GM23338 (cell line): ENCODE data around the gene MAP1S. TPM values are rescaled to one million over a fixed set of nuclear protein-coding genes. Genes with fewer than 3 reads are reported as not detected.

Experiments used
- ATAC-seq: fragments of 200-7000 bp; cut with Tn5 transposase; 3 replicates; pipeline ENCODE4 v1.9.1; 2020
- DNase-seq: peaks from one replicate; pipeline ENCODE4 v3.0.0-alpha.2; 2015; ENCODE audit warnings: low spot score
- H2AFZ ChIP-seq: fragments of 200-600 bp; sonication (generic); 2 replicates; pipeline ENCODE4 v1.8.0; 2016; ENCODE audit warnings: antibody characterized with exemption, mild to moderate bottlenecking, moderate library complexity
- H3F3A ChIP-seq: fragments of 200-600 bp; sonication (generic); replicated peaks from 2 replicates; pipeline ENCODE4 v1.8.0; 2017; ENCODE audit warnings: antibody characterized with exemption, mixed run types, low read depth
- H3K27ac ChIP-seq: fragments of 200-600 bp; sonication (generic); 2 replicates; pipeline ENCODE4 v1.6.1; 2016; ENCODE audit warnings: low read depth
- H3K27me3 ChIP-seq: fragments of 200-600 bp; sonication (generic); 2 replicates; pipeline ENCODE4 v1.8.0; 2016; ENCODE audit warnings: mild to moderate bottlenecking, mixed run types, moderate library complexity; ENCODE audit not compliant: insufficient read depth
- H3K36me3 ChIP-seq: fragments of 200-600 bp; sonication (generic); 2 replicates; pipeline ENCODE4 v1.8.0; 2016; ENCODE audit warnings: mild to moderate bottlenecking; ENCODE audit not compliant: insufficient read depth
- H3K4me1 ChIP-seq: fragments of 200-600 bp; sonication (generic); 2 replicates; pipeline ENCODE4 v1.8.0; 2016; ENCODE audit warnings: mild to moderate bottlenecking, moderate library complexity; ENCODE audit not compliant: insufficient read depth
- H3K4me2 ChIP-seq: fragments of 200-600 bp; sonication (generic); 2 replicates; pipeline ENCODE4 v1.7.1; 2017; ENCODE audit warnings: mixed run types
- H3K4me3 ChIP-seq: fragments of 200-600 bp; sonication (generic); 2 replicates; pipeline ENCODE4 v1.6.1; 2016; ENCODE audit warnings: mixed run types
- H3K79me2 ChIP-seq: fragments of 200-600 bp; sonication (generic); replicated peaks from 2 replicates; pipeline ENCODE4 v1.8.0; 2017; ENCODE audit warnings: mild to moderate bottlenecking; ENCODE audit not compliant: insufficient read depth
- H3K9me2 ChIP-seq: fragments of 200-600 bp; sonication (generic); 2 replicates; pipeline ENCODE4 v1.8.0; 2017; ENCODE audit not compliant: insufficient read depth
- H4K20me1 ChIP-seq: fragments of 200-600 bp; sonication (generic); replicated peaks from 2 replicates; pipeline ENCODE4 v1.8.0; 2017; ENCODE audit warnings: mild to moderate bottlenecking; ENCODE audit not compliant: insufficient read depth
- H3K27ac Mint-ChIP-seq: 2 replicates; pipeline ENCODE4 v1.8.0; 2020; ENCODE audit warnings: inconsistent platforms, mild to moderate bottlenecking, moderate library complexity, mixed read lengths
- H3K27me3 Mint-ChIP-seq: 3 replicates; pipeline ENCODE4 v1.8.0; 2022; ENCODE audit warnings: low read depth, mild to moderate bottlenecking, moderate library complexity, mixed read lengths, inconsistent platforms; ENCODE audit not compliant: insufficient read depth, poor library complexity
- H3K36me3 Mint-ChIP-seq: 3 replicates; pipeline ENCODE4 v1.8.0; 2021; ENCODE audit warnings: low read depth, mild to moderate bottlenecking, inconsistent platforms, moderate library complexity, mixed read lengths
- H3K4me1 Mint-ChIP-seq: 3 replicates; pipeline ENCODE4 v1.8.0; 2020; ENCODE audit warnings: mild to moderate bottlenecking, inconsistent platforms, mixed read lengths
- H3K4me3 Mint-ChIP-seq: 3 replicates; pipeline ENCODE4 v1.8.0; 2021; ENCODE audit warnings: moderate library complexity, mild to moderate bottlenecking, inconsistent platforms, mixed read lengths
- H3K9me3 Mint-ChIP-seq: 3 replicates; pipeline ENCODE4 v1.8.0; 2020; ENCODE audit warnings: moderate library complexity, mild to moderate bottlenecking, inconsistent platforms, mixed read lengths
- CREB1 ChIP-seq: fragments of 250-450 bp; sonication (Bioruptor Pico); IDR thresholded peaks from 2 replicates; pipeline ENCODE4 v1.5.0; 2020; ENCODE audit warnings: low read depth, mild to moderate bottlenecking, moderate library complexity
- CTCF ChIP-seq, 2 experiments: fragments of 200-600 bp in 1 of 2; sonication (generic) in 1 of 2; conservative IDR thresholded peaks; 2 replicates each; pipeline versions ENCODE4 v1.5.1 to v1.6.1; 2016 to 2017; ENCODE audit warnings: antibody characterized with exemption in 2 of 2, low read depth in 2 of 2, mild to moderate bottlenecking in 2 of 2, moderate library complexity in 1 of 2
- ETS1 ChIP-seq: IDR thresholded peaks from 2 replicates; pipeline ENCODE4 v1.6.1; 2016; ENCODE audit warnings: antibody characterized with exemption
- EZH2 ChIP-seq: fragments of 200-600 bp; sonication (generic); IDR thresholded peaks from one replicate; pipeline ENCODE4 v1.8.0; 2017; ENCODE audit warnings: antibody characterized with exemption, mild to moderate bottlenecking, low read depth; ENCODE audit not compliant: unreplicated experiment
- EZH2phosphoT487 ChIP-seq: fragments of 200-600 bp; sonication (generic); IDR thresholded peaks from one replicate; pipeline ENCODE4 v1.8.1; 2018; ENCODE audit warnings: antibody characterized with exemption; ENCODE audit not compliant: unreplicated experiment
- JUNB ChIP-seq: IDR thresholded peaks from one replicate; pipeline ENCODE4 v1.6.1; 2016; ENCODE audit warnings: antibody characterized with exemption; ENCODE audit not compliant: unreplicated experiment
- NANOG ChIP-seq: IDR thresholded peaks from 2 replicates; pipeline ENCODE4 v1.6.1; 2016; ENCODE audit warnings: antibody characterized with exemption, borderline replicate concordance
- POLR2AphosphoS5 ChIP-seq: IDR thresholded peaks from 2 replicates; pipeline ENCODE4 v1.6.1; 2016; ENCODE audit warnings: antibody characterized with exemption, low read depth
- REST ChIP-seq: IDR thresholded peaks from one replicate; pipeline ENCODE4 v1.6.1; 2018; ENCODE audit warnings: antibody characterized with exemption; ENCODE audit not compliant: unreplicated experiment
- STAT1 ChIP-seq: IDR thresholded peaks from one replicate; pipeline ENCODE4 v1.6.1; 2016; ENCODE audit warnings: antibody characterized with exemption; ENCODE audit not compliant: unreplicated experiment
- ZNF114 ChIP-seq: fragments of 250-450 bp; sonication (Bioruptor Pico); IDR thresholded peaks from 2 replicates; pipeline ENCODE4 v1.5.0; 2020; ENCODE audit warnings: mild to moderate bottlenecking, moderate library complexity
- ZNF331 ChIP-seq: fragments of 250-450 bp; sonication (Bioruptor Pico); IDR thresholded peaks from 2 replicates; pipeline ENCODE4 v1.5.0; 2020; ENCODE audit warnings: low read depth, mild to moderate bottlenecking, moderate library complexity
- ZNF462 ChIP-seq: fragments of 250-450 bp; sonication (Bioruptor Pico); IDR thresholded peaks from 2 replicates; pipeline ENCODE4 v1.5.0; 2020; ENCODE audit warnings: mild to moderate bottlenecking, moderate library complexity
- polyA plus RNA-seq: library from polyadenylated mRNA; unstranded; fragments of >200 nt; fragmentation: Nextera tagmentation; extraction: Ambion mirVana; gene quantifications from 2 replicates; pipeline ENCODE4 v1.2.1, GENCODE V29; 2016
- total RNA-seq: library from RNA; depleted of rRNA; stranded (reverse); fragments of >200 nt; shearing (Covaris generic); gene quantifications from 2 replicates; pipeline ENCODE4 v1.2.3, GENCODE V29; 2014

Gene MAP1S
- total and polyA plus RNA-seq, 2 experiments from 2014 or later: 102 to 104 TPM

GRCh38 chr19:17726136-17726741, 7.0 kb downstream of the MAP1S start:
- Mint-ChIP-seq H3K27ac (no peak overlapping the region), H3K4me3 (no peak overlapping the region), H3K36me3 (peaks cover 62% of the 10 kb centered on the region), H3K27me3 (peaks cover 7% of the 10 kb centered on the region), H3K4me1 (peaks cover 4% of the 10 kb centered on the region; the same call in 2 of the 3 replicates), H3K9me3 (no peaks in the 10 kb centered on the region)
- no peak overlapping the region for H3K27ac ChIP-seq
- TF ChIP-seq STAT1 (no peak), CTCF (conservative IDR thresholded peaks at IDR 0.05; ENCODE audit: low read depth in 2 of 2) (no peak), REST (no peak), CREB1 (no peak), ZNF114 (CRISPR knock-in tag) (no peak), NANOG (no peak), EZH2phosphoT487 (no peak), ETS1 (no peak), EZH2 (no peak), ZNF331 (CRISPR knock-in tag) (no peak), POLR2AphosphoS5 (no peak), JUNB (no peak), ZNF462 (CRISPR knock-in tag) (no peak)
- ATAC-seq (no peak), DNase-seq (no peak)
- H3K4me2 ChIP-seq: no peak overlapping the region
- no peak overlapping the region for H2AFZ ChIP-seq
- no peak overlapping the region for H3K4me3 ChIP-seq
- H3K27me3 ChIP-seq: no peaks in the 10 kb centered on the region
- H3F3A ChIP-seq: no peaks in the 10 kb centered on the region
- no peaks in the 10 kb centered on the region for H3K4me1 ChIP-seq
- H3K79me2 ChIP-seq: peaks cover 48% of the 10 kb centered on the region
- H4K20me1 ChIP-seq: peaks cover 37% of the 10 kb centered on the region
- peaks cover 23% of the 10 kb centered on the region for H3K36me3 ChIP-seq
- H3K9me2 ChIP-seq: no peaks in the 10 kb centered on the region
